Measurements from ENCODE around the gene PPP2R2B. TPM values are rescaled to one million over a fixed set of nuclear protein-coding genes. Genes with fewer than 3 reads are reported as not detected.

Gene PPP2R2B
- polyA plus RNA-seq, 2 of the 4 experiments (the other 2 are of a cell fraction): not detected

- FAIRE-seq: no peak
Measured at GRCh38 chr5:146745931-146746577, 132.5 kb downstream of the PPP2R2B start.

GRCh38 chr5:146744068-146744745 lies 134.3 kb downstream of the PPP2R2B start:
- Histone ChIP-seq H3K9me3 (0 out of 3 replicates have a peak, but pooled peaks cover 4% of the 10 kb centered on the region), H3K4me2 (no peak overlapping the region), H3K4me3 (no peak overlapping the region), H3K27ac (no peak overlapping the region), H3K4me1 (no peaks in the 10 kb centered on the region)
- TF ChIP-seq TFCP2L1 (CRISPR knock-in tag; IDR thresholded peaks at IDR 0.05) (no peak), ZC3H11A (IDR thresholded peaks at IDR 0.05) (no peak), HES2 (IDR thresholded peaks at IDR 0.05) (no peak), KDM5A (IDR thresholded peaks at IDR 0.05) (no peak)
- TF ChIP-seq, protein P1, sequence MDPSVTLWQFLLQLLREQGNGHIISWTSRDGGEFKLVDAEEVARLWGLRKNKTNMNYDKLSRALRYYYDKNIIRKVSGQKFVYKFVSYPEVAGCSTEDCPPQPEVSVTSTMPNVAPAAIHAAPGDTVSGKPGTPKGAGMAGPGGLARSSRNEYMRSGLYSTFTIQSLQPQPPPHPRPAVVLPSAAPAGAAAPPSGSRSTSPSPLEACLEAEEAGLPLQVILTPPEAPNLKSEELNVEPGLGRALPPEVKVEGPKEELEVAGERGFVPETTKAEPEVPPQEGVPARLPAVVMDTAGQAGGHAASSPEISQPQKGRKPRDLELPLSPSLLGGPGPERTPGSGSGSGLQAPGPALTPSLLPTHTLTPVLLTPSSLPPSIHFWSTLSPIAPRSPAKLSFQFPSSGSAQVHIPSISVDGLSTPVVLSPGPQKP (IDR thresholded peaks at IDR 0.05; ENCODE audit: low read depth, low read length): no peak
- TF ChIP-seq, protein P2, sequence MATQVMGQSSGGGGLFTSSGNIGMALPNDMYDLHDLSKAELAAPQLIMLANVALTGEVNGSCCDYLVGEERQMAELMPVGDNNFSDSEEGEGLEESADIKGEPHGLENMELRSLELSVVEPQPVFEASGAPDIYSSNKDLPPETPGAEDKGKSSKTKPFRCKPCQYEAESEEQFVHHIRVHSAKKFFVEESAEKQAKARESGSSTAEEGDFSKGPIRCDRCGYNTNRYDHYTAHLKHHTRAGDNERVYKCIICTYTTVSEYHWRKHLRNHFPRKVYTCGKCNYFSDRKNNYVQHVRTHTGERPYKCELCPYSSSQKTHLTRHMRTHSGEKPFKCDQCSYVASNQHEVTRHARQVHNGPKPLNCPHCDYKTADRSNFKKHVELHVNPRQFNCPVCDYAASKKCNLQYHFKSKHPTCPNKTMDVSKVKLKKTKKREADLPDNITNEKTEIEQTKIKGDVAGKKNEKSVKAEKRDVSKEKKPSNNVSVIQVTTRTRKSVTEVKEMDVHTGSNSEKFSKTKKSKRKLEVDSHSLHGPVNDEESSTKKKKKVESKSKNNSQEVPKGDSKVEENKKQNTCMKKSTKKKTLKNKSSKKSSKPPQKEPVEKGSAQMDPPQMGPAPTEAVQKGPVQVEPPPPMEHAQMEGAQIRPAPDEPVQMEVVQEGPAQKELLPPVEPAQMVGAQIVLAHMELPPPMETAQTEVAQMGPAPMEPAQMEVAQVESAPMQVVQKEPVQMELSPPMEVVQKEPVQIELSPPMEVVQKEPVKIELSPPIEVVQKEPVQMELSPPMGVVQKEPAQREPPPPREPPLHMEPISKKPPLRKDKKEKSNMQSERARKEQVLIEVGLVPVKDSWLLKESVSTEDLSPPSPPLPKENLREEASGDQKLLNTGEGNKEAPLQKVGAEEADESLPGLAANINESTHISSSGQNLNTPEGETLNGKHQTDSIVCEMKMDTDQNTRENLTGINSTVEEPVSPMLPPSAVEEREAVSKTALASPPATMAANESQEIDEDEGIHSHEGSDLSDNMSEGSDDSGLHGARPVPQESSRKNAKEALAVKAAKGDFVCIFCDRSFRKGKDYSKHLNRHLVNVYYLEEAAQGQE (IDR thresholded peaks at IDR 0.05): no peak
- ATAC-seq (no peak), DNase-seq (ENCODE audit: low read depth in 1 of 2, low spot score in 1 of 2) (no peak), FAIRE-seq (no peak)
- 29% methylated on average over 2 of the region's 2 CpGs for WGBS (ENCODE audit: missing lambda C conversion rate)
- ChIA-PET POLR2A (no interaction called here), CTCF (interaction anchor here (1.1 kb wide), 2 partner anchors 12 to 202 kb away, joined by 3 read pairs; no protein-coding TSS in a partner anchor)

More at GRCh38 chr5:146745931-146746577, 132.5 kb downstream of the PPP2R2B start:
- TF ChIP-seq CHD2 (IDR thresholded peaks at IDR 0.05; ENCODE audit: low read length, partially characterized antibody): no peak
- TF ChIP-seq BCL3 (IDR thresholded peaks at IDR 0.05): no peak
- TF ChIP-seq NR3C1 (IDR thresholded peaks at IDR 0.05): no peak
- no peak for TF ChIP-seq RFX5 (IDR thresholded peaks at IDR 0.05)
- TF ChIP-seq SREBF2 (IDR thresholded peaks at IDR 0.05): no peak
- TF ChIP-seq FOSB (CRISPR knock-in tag; IDR thresholded peaks at IDR 0.05): no peak
- TF ChIP-seq KDM5A (IDR thresholded peaks at IDR 0.05): no peak
- no peak for TF ChIP-seq TFCP2L1 (CRISPR knock-in tag; IDR thresholded peaks at IDR 0.05)
- TF ChIP-seq HES2 (IDR thresholded peaks at IDR 0.05): no peak
- no peak for TF ChIP-seq E2F6 (IDR thresholded peaks at IDR 0.05; ENCODE audit: borderline replicate concordance, low read depth)
- TF ChIP-seq, protein P3, sequence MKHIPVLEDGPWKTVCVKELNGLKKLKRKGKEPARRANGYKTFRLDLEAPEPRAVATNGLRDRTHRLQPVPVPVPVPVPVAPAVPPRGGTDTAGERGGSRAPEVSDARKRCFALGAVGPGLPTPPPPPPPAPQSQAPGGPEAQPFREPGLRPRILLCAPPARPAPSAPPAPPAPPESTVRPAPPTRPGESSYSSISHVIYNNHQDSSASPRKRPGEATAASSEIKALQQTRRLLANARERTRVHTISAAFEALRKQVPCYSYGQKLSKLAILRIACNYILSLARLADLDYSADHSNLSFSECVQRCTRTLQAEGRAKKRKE (CRISPR knock-in tag; IDR thresholded peaks at IDR 0.05; ENCODE audit: low read depth): no peak
- TF ChIP-seq EHMT2 (IDR thresholded peaks at IDR 0.05; ENCODE audit: low read depth): no peak
- no peak for ATAC-seq
- no peak for DNase-seq (ENCODE audit: low read depth in 1 of 2, low spot score in 1 of 2)
- H3K9me3 ChIP-seq: 0 out of 3 replicates have a peak, but pooled peaks cover 4% of the 10 kb centered on the region
- no peak overlapping the region for H3K4me2 ChIP-seq
- CTCF ChIA-PET: no interaction called here
- H3K4me1 ChIP-seq: no peaks in the 10 kb centered on the region
- POLR2A ChIA-PET: no interaction called here
- H3K4me3 ChIP-seq: no peak overlapping the region
- no peak overlapping the region for H3K27ac ChIP-seq
- 27% methylated on average over 5 of the region's 5 CpGs for WGBS (ENCODE audit: missing lambda C conversion rate)
